Measurements from ENCODE around the gene TLK1. TPM values are rescaled to one million over a fixed set of nuclear protein-coding genes. Genes with fewer than 3 reads are reported as not detected.

TLK1 gene
- total RNA-seq, 1 donor from 2014 or later: 86.5 TPM

GRCh38 chr2:171057575-171057974 lies 103.1 kb downstream of the TLK1 start:
- peaks cover 7% of the 10 kb centered on the region for H3K9me3 Mint-ChIP-seq (ENCODE audit: unreplicated experiment)
- H3K36me3 Mint-ChIP-seq (ENCODE audit: unreplicated experiment): peaks cover 38% of the 10 kb centered on the region
- TF ChIP-seq, protein P1, sequence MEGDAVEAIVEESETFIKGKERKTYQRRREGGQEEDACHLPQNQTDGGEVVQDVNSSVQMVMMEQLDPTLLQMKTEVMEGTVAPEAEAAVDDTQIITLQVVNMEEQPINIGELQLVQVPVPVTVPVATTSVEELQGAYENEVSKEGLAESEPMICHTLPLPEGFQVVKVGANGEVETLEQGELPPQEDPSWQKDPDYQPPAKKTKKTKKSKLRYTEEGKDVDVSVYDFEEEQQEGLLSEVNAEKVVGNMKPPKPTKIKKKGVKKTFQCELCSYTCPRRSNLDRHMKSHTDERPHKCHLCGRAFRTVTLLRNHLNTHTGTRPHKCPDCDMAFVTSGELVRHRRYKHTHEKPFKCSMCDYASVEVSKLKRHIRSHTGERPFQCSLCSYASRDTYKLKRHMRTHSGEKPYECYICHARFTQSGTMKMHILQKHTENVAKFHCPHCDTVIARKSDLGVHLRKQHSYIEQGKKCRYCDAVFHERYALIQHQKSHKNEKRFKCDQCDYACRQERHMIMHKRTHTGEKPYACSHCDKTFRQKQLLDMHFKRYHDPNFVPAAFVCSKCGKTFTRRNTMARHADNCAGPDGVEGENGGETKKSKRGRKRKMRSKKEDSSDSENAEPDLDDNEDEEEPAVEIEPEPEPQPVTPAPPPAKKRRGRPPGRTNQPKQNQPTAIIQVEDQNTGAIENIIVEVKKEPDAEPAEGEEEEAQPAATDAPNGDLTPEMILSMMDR (IDR thresholded peaks at IDR 0.05): no peak
- H3K4me1 Mint-ChIP-seq (ENCODE audit: unreplicated experiment): peaks cover 22% of the 10 kb centered on the region
- DNase-seq (ENCODE audit: extremely low spot score, unreplicated experiment): no peak
- no peak overlapping the region for H3K4me3 Mint-ChIP-seq (ENCODE audit: unreplicated experiment)
- no peaks in the 10 kb centered on the region for H3K27me3 Mint-ChIP-seq (ENCODE audit: unreplicated experiment)
- H3K27ac Mint-ChIP-seq (ENCODE audit: unreplicated experiment): no peak overlapping the region

- Mint-ChIP-seq H3K9me3 (ENCODE audit: unreplicated experiment) (peaks cover 7% of the 10 kb centered on the region), H3K27ac (ENCODE audit: unreplicated experiment) (no peak overlapping the region), H3K4me3 (ENCODE audit: unreplicated experiment) (no peak overlapping the region), H3K36me3 (ENCODE audit: unreplicated experiment) (peaks cover 49% of the 10 kb centered on the region), H3K4me1 (ENCODE audit: unreplicated experiment) (peaks cover 33% of the 10 kb centered on the region), H3K27me3 (ENCODE audit: unreplicated experiment) (no peaks in the 10 kb centered on the region)
- no peak for DNase-seq (ENCODE audit: extremely low spot score, unreplicated experiment)
- TF ChIP-seq, protein P1 (IDR thresholded peaks at IDR 0.05): no peak
Measured at GRCh38 chr2:171056307-171056706, 104.4 kb downstream of the TLK1 start.

DNA sequence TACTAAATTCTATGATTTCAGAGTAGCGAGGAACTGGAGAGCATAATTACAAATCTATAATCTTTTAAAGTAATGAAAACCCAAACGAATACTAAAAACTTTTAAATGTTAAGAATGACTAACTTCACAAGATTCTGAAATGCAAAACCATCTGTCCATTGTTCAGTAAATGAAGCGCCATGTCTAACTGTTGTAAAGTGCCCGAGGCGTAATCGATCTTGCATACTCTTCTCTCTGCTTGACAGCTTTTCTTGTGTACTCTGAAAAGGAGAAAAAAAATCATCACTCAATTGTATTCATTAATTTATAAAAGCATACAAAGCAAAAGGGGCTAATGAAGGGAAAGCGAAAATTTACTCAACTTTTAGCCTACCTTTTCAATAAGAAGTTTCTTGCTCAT lies 111.0 kb downstream of the TLK1 start:
- H3K36me3 Mint-ChIP-seq (ENCODE audit: unreplicated experiment): peaks cover 64% of the 10 kb centered on the region
- TF ChIP-seq, protein P1 (IDR thresholded peaks at IDR 0.05): no peak
- H3K9me3 Mint-ChIP-seq (ENCODE audit: unreplicated experiment): no peaks in the 10 kb centered on the region
- DNase-seq (ENCODE audit: extremely low spot score, unreplicated experiment): no peak
- H3K27me3 Mint-ChIP-seq (ENCODE audit: unreplicated experiment): no peaks in the 10 kb centered on the region
- H3K27ac Mint-ChIP-seq (ENCODE audit: unreplicated experiment): no peak overlapping the region
- H3K4me3 Mint-ChIP-seq (ENCODE audit: unreplicated experiment): no peak overlapping the region
- peaks cover 18% of the 10 kb centered on the region for H3K4me1 Mint-ChIP-seq (ENCODE audit: unreplicated experiment)

DNA sequence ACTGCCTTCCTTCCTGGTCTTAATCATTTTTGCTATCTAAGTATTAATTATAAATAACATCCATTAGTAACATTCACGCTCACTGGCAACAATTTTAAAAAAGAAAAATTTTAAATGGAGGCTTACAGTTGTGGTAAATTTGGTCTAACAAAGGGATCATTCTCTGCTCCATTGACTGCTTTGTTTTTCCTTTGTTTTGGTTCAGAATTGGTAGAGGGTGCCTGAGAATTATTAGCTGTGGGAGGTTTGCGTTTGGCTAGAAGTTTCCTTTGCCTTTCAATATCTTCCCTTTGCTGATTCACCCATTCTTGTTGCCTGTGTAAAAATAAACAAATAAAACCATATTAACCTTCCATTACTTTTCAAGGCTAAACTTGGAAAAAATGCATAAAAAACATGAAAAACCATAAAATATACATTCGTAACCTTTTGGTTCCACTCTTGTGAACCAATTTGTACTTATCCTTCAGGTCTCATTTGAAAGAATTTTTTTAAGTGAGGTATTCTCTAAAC lies 114.6 kb downstream of the TLK1 start:
- no peak overlapping the region for H3K4me3 Mint-ChIP-seq (ENCODE audit: unreplicated experiment)
- TF ChIP-seq, protein P1 (IDR thresholded peaks at IDR 0.05): no peak
- no peaks in the 10 kb centered on the region for H3K4me1 Mint-ChIP-seq (ENCODE audit: unreplicated experiment)
- no peaks in the 10 kb centered on the region for H3K27me3 Mint-ChIP-seq (ENCODE audit: unreplicated experiment)
- H3K9me3 Mint-ChIP-seq (ENCODE audit: unreplicated experiment): no peaks in the 10 kb centered on the region
- no peak for DNase-seq (ENCODE audit: extremely low spot score, unreplicated experiment)
- no peak overlapping the region for H3K27ac Mint-ChIP-seq (ENCODE audit: unreplicated experiment)
- H3K36me3 Mint-ChIP-seq (ENCODE audit: unreplicated experiment): peaks cover 58% of the 10 kb centered on the region

GRCh38 chr2:171044416-171044815 lies 116.3 kb downstream of the TLK1 start:
- H3K27ac Mint-ChIP-seq (ENCODE audit: unreplicated experiment): no peak overlapping the region
- H3K9me3 Mint-ChIP-seq (ENCODE audit: unreplicated experiment): no peaks in the 10 kb centered on the region
- no peaks in the 10 kb centered on the region for H3K27me3 Mint-ChIP-seq (ENCODE audit: unreplicated experiment)
- TF ChIP-seq, protein P1 (IDR thresholded peaks at IDR 0.05): no peak
- peaks cover 51% of the 10 kb centered on the region for H3K36me3 Mint-ChIP-seq (ENCODE audit: unreplicated experiment)
- no peak for DNase-seq (ENCODE audit: extremely low spot score, unreplicated experiment)
- no peaks in the 10 kb centered on the region for H3K4me1 Mint-ChIP-seq (ENCODE audit: unreplicated experiment)
- no peak overlapping the region for H3K4me3 Mint-ChIP-seq (ENCODE audit: unreplicated experiment)
